Cardiac septum (tissue), 1 donor: ENCODE results near the gene FAM168A. TPM values are rescaled to one million over a fixed set of nuclear protein-coding genes. Genes with fewer than 3 reads are reported as not detected.

Experiments
- DNase-seq: peaks from one replicate; pipeline ENCODE4 v3.0.0-alpha.2; 2020; ENCODE audit warnings: low spot score
- intact Hi-C: fragments of 100-400 bp; cut with DNase I; formaldehyde crosslinking; loops from one replicate; pipeline ENCODE4 v1.14.0; 2022
- total RNA-seq: library from RNA; stranded (reverse); fragmentation: NEBNext Ultra II Directional; extraction: Animal tissue kit (Norgen Biotek cat#: 25700); gene quantifications from one replicate; pipeline ENCODE4 v1.2.1, GENCODE V29; 2021
- donor health status: DM: no; HTN: no; CAD: no.

FAM168A gene
- total RNA-seq, 1 donor from 2014 or later: 29.5 TPM

DNA sequence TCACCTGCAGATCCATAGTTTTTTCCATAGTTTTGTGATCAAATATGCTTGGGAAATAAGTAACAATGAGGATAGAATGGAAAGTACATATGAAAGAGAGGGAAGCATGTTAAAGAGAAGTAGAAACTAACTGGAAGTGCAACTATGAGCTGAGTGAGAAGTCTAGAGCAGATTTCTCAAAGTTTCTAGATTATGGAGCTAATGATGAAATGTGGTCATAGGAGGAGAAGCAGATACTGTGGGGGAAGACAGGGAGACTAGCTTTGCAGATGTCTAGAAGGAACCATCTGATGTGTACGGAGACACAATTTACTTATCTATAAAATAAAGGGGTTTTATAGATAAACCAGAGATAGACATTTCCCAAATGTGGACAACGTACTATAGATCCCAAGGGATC, 184.7 kb downstream of the FAM168A start:
- intact Hi-C loops: no loop called here
- no peak for DNase-seq

- intact Hi-C loops: no loop called here
- DNase-seq: no peak
Measured at GRCh38 chr11:73412308-73412707, 185.6 kb downstream of the FAM168A start.

DNA sequence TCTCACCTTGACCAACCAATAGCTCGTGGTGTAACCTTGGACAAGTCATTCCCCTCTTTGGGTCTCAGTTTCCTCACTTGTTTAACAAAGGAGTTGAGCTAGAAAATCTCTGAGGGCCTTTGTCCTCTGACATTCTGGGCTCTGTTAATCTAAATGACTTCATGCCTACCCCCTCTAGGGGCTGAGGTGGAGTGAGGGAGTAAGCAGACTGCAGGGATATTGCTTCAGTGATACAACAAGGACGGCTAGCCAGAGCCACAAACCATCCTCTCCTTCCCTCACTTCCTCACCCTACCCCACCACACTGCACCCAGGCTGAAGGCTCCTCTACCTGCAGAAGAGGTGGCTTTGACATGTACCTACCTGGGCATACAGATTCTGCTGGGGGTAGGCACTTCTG, 186.9 kb downstream of the FAM168A start:
- DNase-seq: no peak
- intact Hi-C loops: no loop called here

- no peak for DNase-seq
- intact Hi-C loops: no loop called here
Measured at GRCh38 chr11:73410627-73411026, 187.3 kb downstream of the FAM168A start.

GRCh38 chr11:73409431-73409830, 188.5 kb downstream of the FAM168A start:
- intact Hi-C loops: loop anchor here (10.0 kb wide), 2 partner anchors 185 to 215 kb away; partner anchors contain the start of gene FAM168A
- no peak for DNase-seq

DNA sequence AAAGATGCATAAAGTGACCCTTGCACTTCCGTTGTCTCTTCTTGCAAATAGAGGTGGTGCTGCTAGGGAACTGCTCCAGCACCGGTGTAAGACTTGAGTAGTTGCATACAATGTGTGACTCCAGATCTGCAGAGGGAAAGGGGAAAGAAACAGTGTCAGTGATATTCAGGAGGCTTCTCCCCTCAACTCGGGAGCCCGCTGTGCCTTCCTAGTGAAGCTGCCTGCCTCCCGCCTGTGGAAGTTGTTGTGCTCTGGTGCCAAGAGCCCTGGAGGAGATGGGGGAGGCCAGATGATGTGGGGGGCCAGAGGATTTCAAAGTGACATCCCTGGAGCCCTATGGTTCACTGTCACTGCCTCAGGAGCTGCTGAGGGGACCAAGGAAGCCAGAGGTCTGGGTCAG, 191.3 kb downstream of the FAM168A start:
- intact Hi-C loops: loop anchor here (10.0 kb wide), 2 partner anchors 188 to 218 kb away; partner anchors contain the start of gene FAM168A
- no peak for DNase-seq

GRCh38 chr11:73406131-73406530, 191.8 kb downstream of the FAM168A start:
- no peak for DNase-seq
- intact Hi-C loops: loop anchor here (10.0 kb wide), 2 partner anchors 189 to 219 kb away; partner anchors contain the start of gene FAM168A

DNA sequence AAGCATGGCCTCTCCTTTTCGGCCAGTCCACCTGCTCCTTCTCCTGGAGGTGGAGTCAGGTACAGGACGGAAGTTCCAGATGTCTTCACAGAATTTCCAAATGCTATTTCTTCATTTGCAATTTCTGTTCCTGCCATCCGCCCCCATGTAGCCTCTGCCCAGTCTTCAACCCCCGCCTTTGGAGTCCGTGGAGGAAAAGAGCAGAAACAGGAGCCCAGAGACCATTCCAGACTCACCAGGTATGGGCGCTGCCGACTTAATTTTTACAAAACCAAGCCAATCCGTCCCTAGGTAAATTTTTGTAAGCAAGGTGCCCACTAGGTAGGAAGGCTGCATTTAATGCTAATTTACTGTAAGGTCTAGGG, 192.8 kb downstream of the FAM168A start:
- no peak for DNase-seq
- intact Hi-C loops: loop anchor here (10.0 kb wide), 2 partner anchors 190 to 220 kb away; partner anchors contain the start of gene FAM168A

GRCh38 chr11:73404506-73405145, 193.3 kb downstream of the FAM168A start:
- DNase-seq: no peak
- intact Hi-C loops: loop anchor here (1.0 to 10.0 kb wide), 3 partner anchors 190 to 257 kb away; partner anchors contain the start of gene FAM168A

- intact Hi-C loops: loop anchor here (1.0 to 10.0 kb wide), 3 partner anchors 191 to 257 kb away; partner anchors contain the start of gene FAM168A
- no peak for DNase-seq
Measured at GRCh38 chr11:73404048-73404447, 193.9 kb downstream of the FAM168A start.

DNA sequence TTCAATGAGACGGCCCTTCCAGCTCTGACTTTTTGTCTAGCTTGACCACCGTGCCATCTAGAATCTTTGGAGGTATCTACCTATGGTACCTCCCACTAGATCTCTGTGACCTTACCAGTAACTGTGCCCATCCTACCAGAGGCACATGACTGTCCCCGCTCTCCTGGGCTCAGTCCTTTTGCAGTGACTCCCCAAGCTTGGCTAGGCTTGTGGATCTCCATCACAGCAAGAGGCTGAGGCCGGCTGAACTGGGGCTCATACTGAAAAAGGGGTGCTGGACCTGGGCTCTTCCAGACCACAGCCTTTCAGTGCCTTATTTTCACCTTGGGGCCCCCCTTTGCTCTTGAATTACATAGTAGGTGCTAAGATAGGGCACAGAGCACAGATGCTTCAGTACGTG, 194.4 kb downstream of the FAM168A start:
- no peak for DNase-seq
- intact Hi-C loops: loop anchor here (10.0 kb wide), 2 partner anchors 191 to 221 kb away; partner anchors contain the start of gene FAM168A

- intact Hi-C loops: loop anchor here (10.0 kb wide), 2 partner anchors 192 to 222 kb away; partner anchors contain the start of gene FAM168A
- DNase-seq: no peak
Measured at GRCh38 chr11:73402834-73403185, 195.1 kb downstream of the FAM168A start.

- intact Hi-C loops: loop anchor here (10.0 kb wide), 2 partner anchors 193 to 223 kb away; partner anchors contain the start of gene FAM168A
- no peak for DNase-seq
Measured at GRCh38 chr11:73401924-73402833, 195.7 kb downstream of the FAM168A start.

GRCh38 chr11:73401217-73401923, 196.5 kb downstream of the FAM168A start:
- intact Hi-C loops: loop anchor here (10.0 kb wide), 2 partner anchors 193 to 223 kb away; partner anchors contain the start of gene FAM168A

GRCh38 chr11:73400293-73400692, 197.6 kb downstream of the FAM168A start:
- intact Hi-C loops: loop anchor here (10.0 kb wide), 2 partner anchors 195 to 225 kb away; partner anchors contain the start of gene FAM168A
- DNase-seq: peak; percentile 65

More at GRCh38 chr11:73401217-73401923, 196.5 kb downstream of the FAM168A start:
- DNase-seq: no peak

DNA sequence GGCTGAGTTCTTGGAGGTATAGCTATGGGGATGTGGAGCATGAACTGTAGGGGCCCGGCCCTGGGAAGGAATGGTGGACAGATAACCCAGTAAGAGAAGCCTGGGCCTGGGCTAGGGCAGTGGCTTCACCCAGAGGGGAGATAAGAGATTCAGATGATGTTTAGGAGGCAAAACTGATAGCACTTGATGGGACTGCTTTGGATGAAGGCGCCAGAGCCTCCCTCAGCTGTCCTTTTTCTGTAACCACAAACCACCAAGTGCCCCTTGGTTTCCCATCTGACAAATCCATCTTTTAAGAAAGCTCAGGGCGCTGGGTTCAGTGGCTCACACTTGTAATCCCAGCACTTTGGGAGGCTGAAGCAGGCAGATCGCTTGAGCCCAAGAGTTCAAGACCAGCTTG, 198.3 kb downstream of the FAM168A start:
- intact Hi-C loops: loop anchor here (10.0 kb wide), 2 partner anchors 195 to 225 kb away; partner anchors contain the start of gene FAM168A

GRCh38 chr11:73399159-73399590, 198.7 kb downstream of the FAM168A start:
- intact Hi-C loops: no loop called here

More for the DNA sequence above, 198.3 kb downstream of the FAM168A start:
- peak; percentile 44 for DNase-seq

DNA sequence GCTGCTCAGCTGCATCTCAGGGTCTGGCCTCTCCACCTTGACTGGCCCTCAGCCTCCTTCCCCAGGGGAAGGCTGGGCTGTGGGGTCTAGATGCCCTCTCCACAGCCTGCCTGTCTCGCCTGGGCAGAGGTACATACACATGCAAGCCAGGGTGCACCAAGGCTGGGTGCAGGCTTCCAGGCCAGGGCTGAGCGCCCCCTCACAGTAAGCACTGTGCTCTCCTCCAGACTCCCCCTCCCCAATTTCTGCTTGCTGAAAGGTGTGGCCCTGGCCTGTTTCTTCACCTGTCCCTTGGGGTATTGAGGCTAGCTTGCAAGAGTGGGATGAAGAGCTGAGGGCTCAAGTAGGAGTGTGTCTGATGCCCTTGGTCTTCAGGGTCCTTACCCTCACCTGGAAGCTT, 199.2 kb downstream of the FAM168A start:
- DNase-seq: no peak
- intact Hi-C loops: no loop called here

More at GRCh38 chr11:73399159-73399590, 198.7 kb downstream of the FAM168A start:
- no peak for DNase-seq

DNA sequence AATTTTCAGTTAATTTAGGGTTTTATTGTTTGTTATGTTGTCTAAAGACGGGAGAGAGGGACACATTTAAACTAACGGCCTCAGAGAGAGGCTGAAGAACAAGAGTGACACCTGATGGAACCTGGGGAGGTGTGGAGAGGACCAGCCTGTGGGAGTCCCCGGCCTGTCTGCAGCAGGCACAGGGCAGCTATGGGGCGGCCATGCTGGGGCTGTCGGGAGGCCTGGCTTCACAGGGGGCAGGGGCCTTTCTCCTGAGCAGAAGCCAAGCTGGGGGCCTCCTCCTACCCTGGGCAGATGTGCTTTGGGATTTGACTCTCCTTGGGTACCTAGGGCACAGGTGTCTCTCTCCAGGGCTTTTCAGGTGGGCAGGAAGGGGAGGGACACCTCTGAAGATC, 199.8 kb downstream of the FAM168A start:
- DNase-seq: no peak
- intact Hi-C loops: no loop called here
